Heart right ventricle (tissue), 16 donors: ENCODE data around the gene PAX3. TPM values are rescaled to one million over a fixed set of nuclear protein-coding genes. Genes with fewer than 3 reads are reported as not detected.

Experiments used
- ATAC-seq, 8 donors: fragments of 200-7000 bp; cut with Tn5 transposase; one replicate each; pipeline ENCODE4 v1.9.1; 2020; ENCODE audit warnings: mild to moderate bottlenecking in 8 of 8, moderate library complexity in 8 of 8, moderate number of reproducible peaks in 1 of 8
- DNase-seq, 2 donors: peaks; one replicate each; pipeline ENCODE4 v3.0.0-alpha.2; 2020
- H3K27ac ChIP-seq, 10 donors: fragments of 200-600 bp; sonication (generic) in 2 of 10; one replicate each; pipeline versions ENCODE4 v1.5.0 to v1.8.0; 2020 to 2022; ENCODE audit warnings: mild to moderate bottlenecking in 3 of 10
- H3K27me3 ChIP-seq, 7 donors: fragments of 200-600 bp; one replicate each; pipeline ENCODE4 v1.8.0; 2021 to 2022; ENCODE audit warnings: mild to moderate bottlenecking in 2 of 7
- H3K36me3 ChIP-seq, 9 donors: fragments of 200-600 bp; sonication (generic) in 1 of 9; one replicate each; pipeline versions ENCODE4 v1.5.0 to v1.8.0; 2020 to 2022; ENCODE audit warnings: mild to moderate bottlenecking in 2 of 9
- H3K4me1 ChIP-seq, 9 donors: fragments of 200-600 bp; sonication (generic) in 1 of 9; one replicate each; pipeline versions ENCODE4 v1.5.0 to v1.8.0; 2020 to 2022; ENCODE audit warnings: mild to moderate bottlenecking in 4 of 9
- H3K4me3 ChIP-seq, 10 donors: fragments of 200-600 bp; sonication (generic) in 2 of 10; one replicate each; pipeline versions ENCODE4 v1.5.0 to v1.8.0; 2020 to 2022; ENCODE audit warnings: mild to moderate bottlenecking in 7 of 10, moderate library complexity in 2 of 10
- H3K9me3 ChIP-seq, 11 donors: fragments of 200-600 bp in 10 of 11; sonication (generic) in 2 of 11; one replicate each; pipeline versions ENCODE4 v1.5.0 to v1.8.0; 2013 to 2022; ENCODE audit warnings: mild to moderate bottlenecking in 2 of 11, control low read depth in 1 of 11, moderate library complexity in 1 of 11
- WGBS, 2 donors: extraction: QIAGEN DNeasy Blood & Tissue Kit; methylation state at CpG; one replicate each; pipeline ENCODE4 v1.1.7; 2013; ENCODE audit warnings: inconsistent platforms in 1 of 2; 5-methylcytosine and 5-hydroxymethylcytosine counted together
- intact Hi-C, 10 donors: fragments of 100-400 bp; cut with DNase I; formaldehyde crosslinking; loops; one replicate each; pipeline versions ENCODE4 v1.11.1 to v1.14.2; 2022
- polyA plus RNA-seq, 2 donors: library from polyadenylated mRNA; stranded (reverse); fragments of 200-250 nt; gene quantifications; one replicate each; pipeline ENCODE4 v1.2.3, GENCODE V29; 2013
- total RNA-seq, 10 donors: library from RNA; stranded (reverse); fragmentation: NEBNext Ultra II Directional in 3 of 10; extraction: Animal tissue kit (Norgen Biotek cat#: 25700) in 3 of 10; gene quantifications; one replicate each; pipeline versions ENCODE4 v1.2.1 to v1.2.4, GENCODE V29; 2021 to 2023
- TF ChIP-seq, protein P1 (sequence below), 9 donors: fragments of 200-600 bp; sonication (generic) in 2 of 9; IDR thresholded peaks; one replicate each; pipeline versions ENCODE4 v1.5.0 to v1.8.0; 2021 to 2022; ENCODE audit warnings: antibody characterized with exemption in 9 of 9, mild to moderate bottlenecking in 5 of 9, moderate library complexity in 1 of 9
- donor health status: Arrhythmogenic right ventricular cardiomyopathy.
- donor health status: ischemic (EF 13 %, LVEDD 7.1; RV severe dilation, severe dysfunction).
- donor health status: healthy with polysubstance abuse.
- donor health status: DM: no; HTN: yes; CAD: no.
- donor health status: DM: no; HTN: no; CAD: no.
- donor health status: ischemic (EF 25% LVEDD 6.9; RV normal size, moderate dysfunction).
- donor health status: ischemic (EF 25% LVEDD 5.7; RV mildly dilated, moderate dysfunction).
- donor health status: healthy.
- donor health status: DM: yes; HTN: yes; CAD: no.
- donor health status: Ischemic cardiomyopathy.
- donor health status: ischemic (EF 35%, LVEDD 5.7; RV mildly dilated, moderate dysfunction).
- donor health status: nonischemic (EF 11% LVEDD 7.7; RV severe dilation, severe dysfunction).
- donor health status: DM: yes; HTN: yes; CAD: no.
- donor health status: PGD.
- donor health status: ischemic (EF 29% LVEDD 5.4; RV normal size, mild dysfunction).
- donor health status: nonischemic (EF 23%, LVEDD 6.1; RV moderate dilation, normal function).

The PAX3 gene
- total and polyA plus RNA-seq, 12 donors = 0.01 TPM; not detected in 11

DNA sequence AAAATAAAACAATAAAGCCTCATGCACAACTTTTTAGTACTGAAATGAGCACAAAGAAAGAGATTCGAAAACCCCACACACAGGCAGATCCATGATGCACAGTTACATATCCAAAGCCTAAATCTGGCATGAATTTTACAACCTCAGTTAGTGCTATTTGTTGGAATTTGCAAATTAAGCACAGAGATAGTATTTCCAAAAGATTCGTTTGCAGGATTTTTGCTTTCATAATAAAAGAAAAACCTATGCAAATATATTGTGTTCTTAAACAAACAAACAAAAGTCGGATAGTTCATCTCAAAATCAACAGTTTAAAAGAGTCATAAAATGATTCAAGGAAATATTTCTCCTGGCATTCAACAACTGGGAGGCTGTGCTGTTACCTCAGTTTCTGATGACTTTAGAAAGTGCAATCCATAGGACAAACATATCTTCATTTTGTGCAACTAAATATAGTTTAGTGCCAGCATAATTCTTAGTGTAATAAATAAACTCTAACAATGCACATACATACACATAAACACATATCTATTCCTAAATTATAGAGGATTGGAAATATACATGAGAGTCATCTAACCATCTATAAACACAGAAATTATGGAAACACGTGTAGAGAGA lies 10.8 kb downstream of the PAX3 start:
- H3K27me3 ChIP-seq = peaks cover 11 to 100% (median 98%) of the 10 kb centered on the region in 7 donors
- H3K27ac ChIP-seq = no peak overlapping the region
- DNase-seq = no peak
- TF ChIP-seq, protein P1, sequence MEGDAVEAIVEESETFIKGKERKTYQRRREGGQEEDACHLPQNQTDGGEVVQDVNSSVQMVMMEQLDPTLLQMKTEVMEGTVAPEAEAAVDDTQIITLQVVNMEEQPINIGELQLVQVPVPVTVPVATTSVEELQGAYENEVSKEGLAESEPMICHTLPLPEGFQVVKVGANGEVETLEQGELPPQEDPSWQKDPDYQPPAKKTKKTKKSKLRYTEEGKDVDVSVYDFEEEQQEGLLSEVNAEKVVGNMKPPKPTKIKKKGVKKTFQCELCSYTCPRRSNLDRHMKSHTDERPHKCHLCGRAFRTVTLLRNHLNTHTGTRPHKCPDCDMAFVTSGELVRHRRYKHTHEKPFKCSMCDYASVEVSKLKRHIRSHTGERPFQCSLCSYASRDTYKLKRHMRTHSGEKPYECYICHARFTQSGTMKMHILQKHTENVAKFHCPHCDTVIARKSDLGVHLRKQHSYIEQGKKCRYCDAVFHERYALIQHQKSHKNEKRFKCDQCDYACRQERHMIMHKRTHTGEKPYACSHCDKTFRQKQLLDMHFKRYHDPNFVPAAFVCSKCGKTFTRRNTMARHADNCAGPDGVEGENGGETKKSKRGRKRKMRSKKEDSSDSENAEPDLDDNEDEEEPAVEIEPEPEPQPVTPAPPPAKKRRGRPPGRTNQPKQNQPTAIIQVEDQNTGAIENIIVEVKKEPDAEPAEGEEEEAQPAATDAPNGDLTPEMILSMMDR (IDR thresholded peaks at IDR 0.05) = no peak
- intact Hi-C loops = loop anchor here in 1 of 10 donors (10.0 kb wide), 1 partner anchor 223 kb away; no protein-coding TSS in a partner anchor
- no peak for ATAC-seq
- 28 to 30% methylated on average over 4 of the region's 4 CpGs for WGBS, 2 donors
- peaks cover 0 to 2% (median 0%) of the 10 kb centered on the region in 11 donors for H3K9me3 ChIP-seq
- no peaks in the 10 kb centered on the region for H3K36me3 ChIP-seq
- H3K4me1 ChIP-seq = peaks cover 0 to 11% (median 0%) of the 10 kb centered on the region in 9 donors
- no peak overlapping the region for H3K4me3 ChIP-seq

DNA sequence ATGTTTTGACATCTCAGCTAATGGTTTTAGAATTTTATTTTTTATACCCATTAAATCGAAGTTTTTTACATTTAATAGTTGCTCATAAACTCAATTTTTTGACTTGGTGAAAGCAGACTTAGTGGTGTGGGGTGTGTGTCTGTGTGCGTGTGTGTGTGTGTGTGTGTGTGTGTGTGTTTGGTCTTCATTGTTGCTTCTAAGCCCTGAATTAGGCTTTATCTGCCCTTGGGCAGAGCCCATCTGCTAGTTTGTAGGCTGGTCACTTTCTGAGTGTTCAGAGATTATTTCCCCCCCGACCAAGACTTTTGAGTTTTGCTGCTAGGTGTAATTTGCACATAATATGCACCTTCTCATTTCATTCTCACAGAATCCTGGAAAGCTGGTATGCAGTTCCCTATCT lies 14.3 kb downstream of the PAX3 start:
- Histone ChIP-seq H3K36me3 (no peaks in the 10 kb centered on the region), H3K4me3 (no peak overlapping the region), H3K9me3 (peaks cover 0 to under 1% (median 0%) of the 10 kb centered on the region in 11 donors), H3K27me3 (peaks cover 11 to 94% (median 81%) of the 10 kb centered on the region in 7 donors), H3K4me1 (no peaks in the 10 kb centered on the region), H3K27ac (no peak overlapping the region)
- ATAC-seq (no peak), DNase-seq (no peak)
- TF ChIP-seq, protein P1 (IDR thresholded peaks at IDR 0.05) = no peak
- WGBS, 2 donors = 44 to 52% methylated on average over 3 of the region's 3 CpGs
- intact Hi-C loops = loop anchor here in 1 of 10 donors (10.0 kb wide), 1 partner anchor 220 kb away; no protein-coding TSS in a partner anchor

GRCh38 chr2:222283634-222284033 lies 15.2 kb downstream of the PAX3 start:
- TF ChIP-seq, protein P1 (IDR thresholded peaks at IDR 0.05) = no peak
- no peaks in the 10 kb centered on the region for H3K4me1 ChIP-seq
- no peaks in the 10 kb centered on the region for H3K36me3 ChIP-seq
- 23 to 27% methylated on average over 8 of the region's 8 CpGs for WGBS, 2 donors
- no peak for DNase-seq
- H3K27me3 ChIP-seq = peaks cover 6 to 94% (median 74%) of the 10 kb centered on the region in 7 donors
- ATAC-seq = no peak
- no peak overlapping the region for H3K4me3 ChIP-seq
- intact Hi-C loops = loop anchor here in 1 of 10 donors (10.0 kb wide), 1 partner anchor 219 kb away; no protein-coding TSS in a partner anchor
- no peaks in the 10 kb centered on the region for H3K9me3 ChIP-seq
- H3K27ac ChIP-seq = no peak overlapping the region

DNA sequence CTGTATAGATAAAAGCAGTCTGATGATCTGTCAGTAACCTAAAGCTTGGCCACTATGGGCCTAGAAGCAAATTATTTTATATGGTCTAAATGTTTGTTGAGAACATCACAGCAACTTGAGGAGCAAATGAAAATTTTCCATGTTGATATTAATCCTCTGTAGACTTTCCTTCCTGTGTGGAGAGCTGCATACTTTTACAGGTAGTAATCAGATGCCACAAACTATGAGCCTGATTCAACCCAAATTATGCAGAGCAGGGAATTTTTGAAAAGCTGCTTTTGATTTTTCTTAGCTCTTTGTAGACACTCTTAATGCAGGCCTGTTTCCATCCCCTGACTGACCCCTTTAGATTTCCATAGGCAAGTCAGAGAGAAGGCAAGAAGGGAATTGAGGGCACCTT lies 17.3 kb downstream of the PAX3 start:
- no peak for ATAC-seq
- Histone ChIP-seq H3K36me3 (no peaks in the 10 kb centered on the region), H3K27me3 (peaks cover 4 to 92% (median 72%) of the 10 kb centered on the region in 7 donors), H3K27ac (no peak overlapping the region), H3K4me3 (no peak overlapping the region), H3K4me1 (no peaks in the 10 kb centered on the region), H3K9me3 (no peaks in the 10 kb centered on the region)
- TF ChIP-seq, protein P1 (IDR thresholded peaks at IDR 0.05) = no peak
- intact Hi-C loops = loop anchor here in 1 of 10 donors (10.0 kb wide), 1 partner anchor 217 kb away; no protein-coding TSS in a partner anchor
- no peak for DNase-seq
